ENCODE results near the gene VOPP1.

Gene VOPP1

DNA sequence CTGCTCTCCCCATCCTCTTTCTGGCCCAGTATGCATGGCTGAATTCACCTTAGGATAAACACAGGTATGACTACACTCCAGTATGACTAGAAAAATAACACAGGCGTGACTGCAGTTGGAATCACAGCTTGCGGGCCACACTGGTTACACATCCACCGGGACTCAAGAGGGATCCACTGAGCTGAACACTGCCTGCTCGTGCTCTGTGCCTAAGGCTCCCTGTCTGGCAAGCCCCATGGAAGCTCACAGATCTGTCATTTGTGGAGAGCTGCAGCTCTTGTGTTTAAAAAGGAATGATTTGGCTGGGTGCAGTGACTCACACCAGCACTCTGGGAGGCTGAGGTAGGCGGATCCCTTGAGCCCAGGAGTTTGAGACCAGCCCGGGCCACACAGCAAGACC lies 26.8 kb downstream of the VOPP1 start:
- H3K4me2 ChIP-seq (ENCODE audit: low read depth, low read length), result no peak overlapping the region
- no peak for DNase-seq

GRCh38 chr7:55540226-55540858 lies 32.0 kb downstream of the VOPP1 start:
- TF ChIP-seq EZH2 (optimal IDR thresholded peaks at IDR 0.05; ENCODE audit: low read depth, low read length) (no peak), EZH2phosphoT487 (IDR thresholded peaks at IDR 0.05; ENCODE audit: low read length) (no peak), CTCF (IDR thresholded peaks at IDR 0.05; ENCODE audit: low read length) (no peak)
- Histone ChIP-seq H3K9me3 (replicated peaks; ENCODE audit: insufficient read depth, low read length) (no peaks in the 10 kb centered on the region), H3K9me2 (replicated peaks; ENCODE audit: insufficient read depth, low read length) (no peaks in the 10 kb centered on the region), H3K36me3 (replicated peaks; ENCODE audit: insufficient read depth, low read length) (peaks cover 3% of the 10 kb centered on the region), H3K79me2 (ENCODE audit: low read length) (peaks cover 98% of the 10 kb centered on the region), H3K9ac (ENCODE audit: low read length) (no peak overlapping the region), H2AFZ (ENCODE audit: low read length) (no peak overlapping the region), H3K27me3 (replicated peaks; ENCODE audit: insufficient read depth, low read length) (no peaks in the 10 kb centered on the region), H3K4me1 (ENCODE audit: low read length) (peaks cover 31% of the 10 kb centered on the region), H3F3A (ENCODE audit: insufficient read depth, low read length) (peaks cover 30% of the 10 kb centered on the region), H3K4me3 (ENCODE audit: low read length) (no peak overlapping the region), H3K27ac (ENCODE audit: low read length) (no peak overlapping the region), H3K4me2 (ENCODE audit: low read depth, low read length) (no peak overlapping the region), H4K20me1 (ENCODE audit: insufficient read depth, low read length) (0 out of 2 replicates have a peak, but pooled peaks cover 2% of the 10 kb centered on the region)
- peak; percentile 5 for DNase-seq

More for the DNA sequence above, 26.8 kb downstream of the VOPP1 start:
- peaks cover 44% of the 10 kb centered on the region for H3K4me1 ChIP-seq (ENCODE audit: low read length)
- H3K79me2 ChIP-seq (ENCODE audit: low read length), result peaks cover 100% of the 10 kb centered on the region
- no peak overlapping the region for H3K9ac ChIP-seq (ENCODE audit: low read length)
- H3K27me3 ChIP-seq (replicated peaks; ENCODE audit: insufficient read depth, low read length), result no peaks in the 10 kb centered on the region
- H3K9me3 ChIP-seq (replicated peaks; ENCODE audit: insufficient read depth, low read length), result no peaks in the 10 kb centered on the region
- TF ChIP-seq EZH2phosphoT487 (IDR thresholded peaks at IDR 0.05; ENCODE audit: low read length), result no peak
- no peak for TF ChIP-seq CTCF (IDR thresholded peaks at IDR 0.05; ENCODE audit: low read length)
- no peak for TF ChIP-seq EZH2 (optimal IDR thresholded peaks at IDR 0.05; ENCODE audit: low read depth, low read length)
- peaks cover 5% of the 10 kb centered on the region for H3K36me3 ChIP-seq (replicated peaks; ENCODE audit: insufficient read depth, low read length)
- H3F3A ChIP-seq (ENCODE audit: insufficient read depth, low read length), result peaks cover 22% of the 10 kb centered on the region
- H3K9me2 ChIP-seq (replicated peaks; ENCODE audit: insufficient read depth, low read length), result no peaks in the 10 kb centered on the region
- no peak overlapping the region for H2AFZ ChIP-seq (ENCODE audit: low read length)
- H3K4me3 ChIP-seq (ENCODE audit: low read length), result no peak overlapping the region
- H4K20me1 ChIP-seq (ENCODE audit: insufficient read depth, low read length), result 0 out of 2 replicates have a peak, but pooled peaks cover 7% of the 10 kb centered on the region
- H3K27ac ChIP-seq (ENCODE audit: low read length), result no peak overlapping the region

DNA sequence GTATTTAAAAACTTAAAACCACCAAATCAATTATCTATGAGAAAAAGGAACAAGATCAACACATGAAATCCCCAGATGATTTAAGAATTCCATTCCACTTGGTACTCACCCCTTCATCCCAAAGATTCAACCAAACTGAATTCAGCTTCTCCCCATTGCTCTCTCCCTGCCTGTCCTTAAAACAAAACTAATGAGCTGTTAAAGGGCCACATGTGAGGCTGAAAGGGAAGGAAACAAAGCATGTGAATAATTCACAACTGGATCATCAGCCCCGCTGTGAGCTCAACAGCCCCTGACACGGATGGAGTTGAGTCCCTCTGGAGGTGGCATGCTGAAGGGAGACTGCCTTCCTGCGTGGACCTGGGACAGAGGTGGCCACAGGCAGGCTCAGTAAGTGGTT lies 32.9 kb downstream of the VOPP1 start:
- H3K9me3 ChIP-seq (replicated peaks; ENCODE audit: insufficient read depth, low read length), result no peaks in the 10 kb centered on the region
- TF ChIP-seq CTCF (IDR thresholded peaks at IDR 0.05; ENCODE audit: low read length) (no peak), EZH2 (optimal IDR thresholded peaks at IDR 0.05; ENCODE audit: low read depth, low read length) (no peak), EZH2phosphoT487 (IDR thresholded peaks at IDR 0.05; ENCODE audit: low read length) (no peak)
- peaks cover 40% of the 10 kb centered on the region for H3K4me1 ChIP-seq (ENCODE audit: low read length)
- peaks cover 40% of the 10 kb centered on the region for H3F3A ChIP-seq (ENCODE audit: insufficient read depth, low read length)
- H3K9ac ChIP-seq (ENCODE audit: low read length), result no peak overlapping the region
- H3K4me3 ChIP-seq (ENCODE audit: low read length), result no peak overlapping the region
- no peak for DNase-seq
- no peak overlapping the region for H3K27ac ChIP-seq (ENCODE audit: low read length)
- H3K4me2 ChIP-seq (ENCODE audit: low read depth, low read length), result no peak overlapping the region
- H3K79me2 ChIP-seq (ENCODE audit: low read length), result peaks cover 89% of the 10 kb centered on the region
- H2AFZ ChIP-seq (ENCODE audit: low read length), result no peak overlapping the region
- peaks cover 3% of the 10 kb centered on the region for H3K36me3 ChIP-seq (replicated peaks; ENCODE audit: insufficient read depth, low read length)
- H3K9me2 ChIP-seq (replicated peaks; ENCODE audit: insufficient read depth, low read length), result no peaks in the 10 kb centered on the region
- no peaks in the 10 kb centered on the region for H3K27me3 ChIP-seq (replicated peaks; ENCODE audit: insufficient read depth, low read length)
- no peaks in the 10 kb centered on the region for H4K20me1 ChIP-seq (ENCODE audit: insufficient read depth, low read length)
